GM21515 (cell line): ENCODE measurements around the gene EXOC6B.

ENCODE experiments used
- ATAC-seq: cut with Tn5 transposase; IDR thresholded peaks from one replicate; pipeline ENCODE4 v1.9.1; 2021; ENCODE audit not compliant: unreplicated experiment

Gene EXOC6B

GRCh38 chr2:72830273-72830672, 4.4 kb upstream of the EXOC6B start:
- ATAC-seq = peak; percentile 44

GRCh38 chr2:72828840-72829507, 3.1 kb upstream of the EXOC6B start:
- ATAC-seq = no peak

- ATAC-seq = no peak
These were observed 2.3 kb upstream of the EXOC6B start for GRCh38 chr2:72827966-72828646.

- no peak for ATAC-seq
These were observed 1.7 kb upstream of the EXOC6B start for GRCh38 chr2:72827487-72827886.

- no peak for ATAC-seq
These were observed 284 bp upstream of the EXOC6B start for GRCh38 chr2:72826156-72826477.

GRCh38 chr2:72824224-72824842, 1.5 kb downstream of the EXOC6B start:
- ATAC-seq = no peak

- no peak for ATAC-seq
These were observed 3.0 kb downstream of the EXOC6B start for GRCh38 chr2:72822794-72823193.

- no peak for ATAC-seq
These were observed 3.9 kb downstream of the EXOC6B start for GRCh38 chr2:72821983-72822382.

GRCh38 chr2:72821118-72821517, 4.7 kb downstream of the EXOC6B start:
- no peak for ATAC-seq

GRCh38 chr2:72819501-72819900, 6.3 kb downstream of the EXOC6B start:
- ATAC-seq = no peak

GRCh38 chr2:72815655-72816278, 10.1 kb downstream of the EXOC6B start:
- no peak for ATAC-seq

GRCh38 chr2:72813841-72814240, 12.0 kb downstream of the EXOC6B start:
- ATAC-seq = no peak

GRCh38 chr2:72810165-72810564, 15.7 kb downstream of the EXOC6B start:
- ATAC-seq = no peak

GRCh38 chr2:72809095-72809494, 16.7 kb downstream of the EXOC6B start:
- ATAC-seq = no peak

GRCh38 chr2:72806280-72806945, 19.4 kb downstream of the EXOC6B start:
- no peak for ATAC-seq

- no peak for ATAC-seq
These were observed 22.1 kb downstream of the EXOC6B start for GRCh38 chr2:72803626-72804320.

GRCh38 chr2:72803151-72803550, 22.7 kb downstream of the EXOC6B start:
- no peak for ATAC-seq

GRCh38 chr2:72800492-72800891, 25.3 kb downstream of the EXOC6B start:
- ATAC-seq = no peak

GRCh38 chr2:72797740-72798139, 28.1 kb downstream of the EXOC6B start:
- no peak for ATAC-seq

GRCh38 chr2:72796766-72797165, 29.1 kb downstream of the EXOC6B start:
- no peak for ATAC-seq

GRCh38 chr2:72794572-72794971, 31.3 kb downstream of the EXOC6B start:
- ATAC-seq = no peak
